ENCODE measurements around the gene HYAL2. TPM values are rescaled to one million over a fixed set of nuclear protein-coding genes. Genes with fewer than 3 reads are reported as not detected.
"Not testable (repeated sequence)": the region's sequence is repeated elsewhere in the genome, so short reads cannot be mapped to it uniquely, and the experiment has no call there.

The HYAL2 gene
- total and polyA plus RNA-seq, 7 donors, result 8.6 to 62.6 (median 42.4) TPM

GRCh38 chr3:50272911-50273688, 49.4 kb downstream of the HYAL2 start:
- WGBS, 2 donors, result 2 to 5% methylated on average over 61 of the region's 61 CpGs
- H3K4me3 ChIP-seq, result peak overlapping the region in 3 of 4 donors; percentile 31 to 45 (median 35)
- TF ChIP-seq POLR2A (IDR thresholded peaks at IDR 0.05), result no peak
- TF ChIP-seq CTCF (IDR thresholded peaks at IDR 0.05), result peak; percentile 97 to 99 (median 99)
- TF ChIP-seq POLR2AphosphoS5 (IDR thresholded peaks at IDR 0.05), result peak in 3 of 4 donors; percentile 20 to 38 (median 34)
- TF ChIP-seq EP300 (IDR thresholded peaks at IDR 0.05), result no peak
- peaks cover 0 to 43% (median 36%) of the 10 kb centered on the region in 4 donors for H3K4me1 ChIP-seq
- peaks cover 0 to 11% (median 0%) of the 10 kb centered on the region in 4 donors for H3K36me3 ChIP-seq
- DNase-seq, result peak; percentile 92
- H3K27me3 ChIP-seq, result peaks cover 0 to 21% (median 0%) of the 10 kb centered on the region in 3 donors
- peak overlapping the region in 3 of 4 donors; percentile 48 to 99 (median 65) for H3K27ac ChIP-seq
- no peaks in the 10 kb centered on the region for H3K9me3 ChIP-seq
- intact Hi-C loops (cut with DNase I), result loop anchor here (1.0 to 2.0 kb wide), 3 partner anchors 13 to 80 kb away; no protein-coding TSS in a partner anchor

GRCh38 chr3:50272538-50272910, 50.0 kb downstream of the HYAL2 start:
- peaks cover 0 to 21% (median 0%) of the 10 kb centered on the region in 3 donors for H3K27me3 ChIP-seq
- not testable (repeated sequence) for H3K9me3 ChIP-seq, DNase-seq
- WGBS, 2 donors, result 61 to 71% methylated on average over 10 of the region's 10 CpGs
- H3K4me1 ChIP-seq, result peaks cover 0 to 49% (median 42%) of the 10 kb centered on the region in 4 donors
- peaks cover 0 to 11% (median 0%) of the 10 kb centered on the region in 4 donors for H3K36me3 ChIP-seq
- H3K4me3 ChIP-seq, result peak overlapping the region in 1 of 4 donors; percentile 45
- intact Hi-C loops (cut with DNase I), result loop anchor here (2.0 kb wide), 1 partner anchor 80 kb away; no protein-coding TSS in a partner anchor
- peak overlapping the region in 3 of 4 donors; percentile 48 to 99 (median 65) for H3K27ac ChIP-seq

GRCh38 chr3:50271314-50271936, 51.1 kb downstream of the HYAL2 start:
- intact Hi-C loops (cut with DNase I), result no loop called here
- Histone ChIP-seq H3K27ac (peak overlapping the region in 3 of 4 donors; percentile 93 to 99 (median 99)), H3K4me1 (peaks cover 0 to 60% (median 52%) of the 10 kb centered on the region in 4 donors), H3K36me3 (peaks cover 0 to 10% (median 0%) of the 10 kb centered on the region in 4 donors), H3K9me3 (no peaks in the 10 kb centered on the region), H3K4me3 (peak overlapping the region in 1 of 4 donors; percentile 43), H3K27me3 (peaks cover 0 to 21% (median 0%) of the 10 kb centered on the region in 3 donors)
- no peak for DNase-seq
- no peak for TF ChIP-seq CTCF (IDR thresholded peaks at IDR 0.05)
- no peak for TF ChIP-seq EP300 (IDR thresholded peaks at IDR 0.05)
- TF ChIP-seq POLR2AphosphoS5 (IDR thresholded peaks at IDR 0.05), result no peak
- TF ChIP-seq POLR2A (IDR thresholded peaks at IDR 0.05), result no peak
- WGBS, 2 donors, result 40 to 80% methylated on average over 10 of the region's 10 CpGs

GRCh38 chr3:50270422-50271224, 51.9 kb downstream of the HYAL2 start:
- Histone ChIP-seq H3K4me3 (peak overlapping the region in 3 of 4 donors; percentile 34 to 43 (median 39)), H3K27ac (peak overlapping the region; percentile 93 to 99 (median 99)), H3K9me3 (no peaks in the 10 kb centered on the region), H3K27me3 (peaks cover 0 to 13% (median 0%) of the 10 kb centered on the region in 3 donors), H3K4me1 (peaks cover 0 to 68% (median 60%) of the 10 kb centered on the region in 4 donors), H3K36me3 (peaks cover 0 to 4% (median 0%) of the 10 kb centered on the region in 4 donors)
- intact Hi-C loops (cut with DNase I), result no loop called here
- 81 to 85% methylated on average over 19 of the region's 19 CpGs for WGBS, 2 donors
- DNase-seq, result no peak
- TF ChIP-seq POLR2AphosphoS5 (IDR thresholded peaks at IDR 0.05), result peak in 2 of 4 donors; percentile 65 to 70
- no peak for TF ChIP-seq EP300 (IDR thresholded peaks at IDR 0.05)
- TF ChIP-seq CTCF (IDR thresholded peaks at IDR 0.05), result no peak
- TF ChIP-seq POLR2A (IDR thresholded peaks at IDR 0.05), result no peak

All from sigmoid colon (tissue), 7 donors.